Loucy (cell line): Measurements from ENCODE around the gene EPB41.
A peak's percentile ranks its signal among the peaks of the same experiment; 100 is the strongest.

Source experiments
- H2AFZ ChIP-seq: fragments of 200-600 bp; sonication (generic); 2 replicates; pipeline ENCODE4 v1.6.0; 2016; ENCODE audit warnings: antibody characterized with exemption, mild to moderate bottlenecking, low read length, moderate library complexity
- H3F3A ChIP-seq: fragments of 200-600 bp; 2 replicates; pipeline ENCODE4 v1.6.0; 2016; ENCODE audit warnings: antibody characterized with exemption, low read depth, mild to moderate bottlenecking
- H3K27me3 ChIP-seq: fragments of 200-600 bp; sonication (generic); 2 replicates; pipeline ENCODE4 v1.6.1; 2014; ENCODE audit warnings: low read length, mild to moderate bottlenecking; ENCODE audit not compliant: insufficient read depth, poor library complexity, severe bottlenecking
- H3K36me3 ChIP-seq: fragments of 200-600 bp; sonication (generic); 2 replicates; pipeline ENCODE4 v1.6.1; 2016; ENCODE audit warnings: low read length; ENCODE audit not compliant: insufficient read depth
- H3K4me1 ChIP-seq: fragments of 200-600 bp; sonication (generic); 2 replicates; pipeline ENCODE4 v1.5.1; 2014; ENCODE audit warnings: low read length, mild to moderate bottlenecking; ENCODE audit not compliant: insufficient read depth, poor library complexity, severe bottlenecking
- H3K4me2 ChIP-seq: fragments of 200-600 bp; sonication (generic); 2 replicates; pipeline ENCODE4 v1.6.0; 2014; ENCODE audit warnings: antibody characterized with exemption, low read length, low read depth, mild to moderate bottlenecking; ENCODE audit not compliant: poor library complexity, severe bottlenecking
- H3K4me3 ChIP-seq: fragments of 200-600 bp; sonication (generic); 2 replicates; pipeline ENCODE4 v1.5.1; 2014; ENCODE audit warnings: low read length, mild to moderate bottlenecking, mixed read lengths; ENCODE audit not compliant: poor library complexity, severe bottlenecking
- H3K79me2 ChIP-seq: fragments of 200-600 bp; sonication (generic); 2 replicates; pipeline ENCODE4 v1.6.1; 2014; ENCODE audit warnings: low read length; ENCODE audit not compliant: insufficient read depth
- H3K9ac ChIP-seq: fragments of 200-600 bp; sonication (generic); 2 replicates; pipeline ENCODE4 v1.6.0; 2014; ENCODE audit warnings: mild to moderate bottlenecking, low read depth, low read length, moderate library complexity; ENCODE audit not compliant: poor library complexity, severe bottlenecking
- H3K9me2 ChIP-seq: fragments of 200-600 bp; sonication (generic); replicated peaks from 2 replicates; pipeline ENCODE4 v1.6.1; 2016; ENCODE audit warnings: low read depth, low read length, mixed read lengths
- H3K9me3 ChIP-seq: fragments of 200-600 bp; sonication (generic); 2 replicates; pipeline ENCODE4 v1.6.1; 2014; ENCODE audit warnings: mild to moderate bottlenecking, antibody characterized with exemption, low read length, low read depth; ENCODE audit not compliant: insufficient read depth
- H4K20me1 ChIP-seq: fragments of 200-600 bp; sonication (generic); 2 replicates; pipeline ENCODE4 v1.6.0; 2014; ENCODE audit warnings: antibody characterized with exemption, low read length, mild to moderate bottlenecking; ENCODE audit not compliant: insufficient read depth, poor library complexity, severe bottlenecking
- CTCF ChIP-seq: fragments of 200-600 bp; sonication (generic); conservative IDR thresholded peaks from 2 replicates; pipeline ENCODE4 v1.5.1; 2014; ENCODE audit warnings: mild to moderate bottlenecking, antibody characterized with exemption, low read length
- EZH2phosphoT487 ChIP-seq: fragments of 200-600 bp; IDR thresholded peaks from 2 replicates; pipeline ENCODE4 v1.6.1; 2018; ENCODE audit warnings: antibody characterized with exemption, mild to moderate bottlenecking, moderate library complexity, borderline replicate concordance

EPB41 gene

GRCh38 chr1:28883242-28883616, 31.1 kb upstream of the EPB41 start:
- Histone ChIP-seq H3K4me1 (peaks cover 53% of the 10 kb centered on the region), H4K20me1 (no peaks in the 10 kb centered on the region), H3K36me3 (no peaks in the 10 kb centered on the region), H3K79me2 (peaks cover 11% of the 10 kb centered on the region; the same call in 1 of the 2 replicates), H3K27me3 (no peaks in the 10 kb centered on the region), H3K4me3 (no peak overlapping the region), H3K4me2 (no peak overlapping the region), H3K9me3 (no peaks in the 10 kb centered on the region), H3F3A (peaks cover 5% of the 10 kb centered on the region; the same call in 1 of the 2 replicates), H2AFZ (no peak overlapping the region), H3K9ac (no peak overlapping the region), H3K9me2 (no peaks in the 10 kb centered on the region)
- TF ChIP-seq CTCF, result no peak
- TF ChIP-seq EZH2phosphoT487, result no peak

- Histone ChIP-seq H3K79me2 (peaks cover 11% of the 10 kb centered on the region; the same call in 1 of the 2 replicates), H4K20me1 (no peaks in the 10 kb centered on the region), H3F3A (peaks cover 5% of the 10 kb centered on the region; the same call in 1 of the 2 replicates), H3K4me3 (peak overlapping the region; percentile 55), H3K4me2 (peak overlapping the region; percentile 82), H3K4me1 (peaks cover 58% of the 10 kb centered on the region), H3K9me2 (no peaks in the 10 kb centered on the region), H3K36me3 (no peaks in the 10 kb centered on the region), H3K27me3 (no peaks in the 10 kb centered on the region), H3K9ac (peak overlapping the region; percentile 55), H3K9me3 (no peaks in the 10 kb centered on the region), H2AFZ (no peak overlapping the region; the same call in 1 of the 2 replicates)
- no peak for TF ChIP-seq EZH2phosphoT487
- TF ChIP-seq CTCF, result no peak
Measured at GRCh38 chr1:28885472-28885877, 28.9 kb upstream of the EPB41 start.

GRCh38 chr1:28885977-28886730, 28.2 kb upstream of the EPB41 start:
- TF ChIP-seq EZH2phosphoT487 (no peak), CTCF (no peak)
- Histone ChIP-seq H3F3A (peaks cover 5% of the 10 kb centered on the region; the same call in 1 of the 2 replicates), H3K79me2 (peaks cover 11% of the 10 kb centered on the region; the same call in 1 of the 2 replicates), H3K4me3 (peak overlapping the region; percentile 98), H3K9ac (peak overlapping the region; percentile 98), H2AFZ (peak overlapping the region; percentile 98), H3K27me3 (no peaks in the 10 kb centered on the region), H3K4me1 (peaks cover 60% of the 10 kb centered on the region), H3K9me3 (no peaks in the 10 kb centered on the region), H3K36me3 (no peaks in the 10 kb centered on the region), H3K4me2 (peak overlapping the region; percentile 82), H3K9me2 (no peaks in the 10 kb centered on the region), H4K20me1 (no peaks in the 10 kb centered on the region)
